HepG2 (cell line): ENCODE results near the gene ABCC1. TPM values are rescaled to one million over a fixed set of nuclear protein-coding genes. Genes with fewer than 3 reads are reported as not detected.

Experiments
- CREB3 ChIP-seq: sonication (generic); formaldehyde crosslinking; IDR thresholded peaks from 2 replicates; pipeline ENCODE4 v1.5.0; 2020; ENCODE audit warnings: missing genetic modification reagents
- CSRNP1 ChIP-seq: sonication (generic); formaldehyde crosslinking; IDR thresholded peaks from 2 replicates; pipeline ENCODE4 v1.8.1; 2023; ENCODE audit warnings: mild to moderate bottlenecking, missing genetic modification reagents
- DBP ChIP-seq: sonication (generic); formaldehyde crosslinking; IDR thresholded peaks from 2 replicates; pipeline ENCODE4 v1.4.0; 2020; ENCODE audit warnings: missing genetic modification reagents; ENCODE audit errors: not compliant biosample characterization
- HMGXB3 ChIP-seq: sonication (generic); formaldehyde crosslinking; IDR thresholded peaks from 2 replicates; pipeline ENCODE4 v1.4.0; 2020; ENCODE audit warnings: missing genetic modification reagents, borderline replicate concordance
- MXD1 ChIP-seq: sonication (generic); formaldehyde crosslinking; IDR thresholded peaks from 2 replicates; pipeline ENCODE4 v1.4.0; 2020; ENCODE audit warnings: mild to moderate bottlenecking, missing genetic modification reagents
- MZF1 ChIP-seq: sonication (generic); formaldehyde crosslinking; IDR thresholded peaks from 2 replicates; pipeline ENCODE4 v1.8.1; 2023; ENCODE audit warnings: mild to moderate bottlenecking, missing genetic modification reagents, borderline replicate concordance
- PLRG1 ChIP-seq: fragments of 450-650 bp; conservative IDR thresholded peaks from 2 replicates; pipeline ENCODE4 v1.6.1; 2016
- PRDM15 ChIP-seq: sonication (generic); formaldehyde crosslinking; IDR thresholded peaks from 2 replicates; pipeline ENCODE4 v1.4.0; 2020; ENCODE audit warnings: missing genetic modification reagents
- ZC3H13 ChIP-seq: sonication (generic); formaldehyde crosslinking; IDR thresholded peaks from 2 replicates; pipeline ENCODE4 v1.8.1; 2023; ENCODE audit warnings: mild to moderate bottlenecking, missing genetic modification reagents, moderate library complexity
- ZFP62 ChIP-seq: sonication (generic); formaldehyde crosslinking; IDR thresholded peaks from 2 replicates; pipeline ENCODE4 v1.4.0; 2020; ENCODE audit warnings: missing genetic modification reagents
- ZNF17 ChIP-seq: sonication (generic); formaldehyde crosslinking; IDR thresholded peaks from 2 replicates; pipeline ENCODE4 v1.5.0; 2020; ENCODE audit warnings: mild to moderate bottlenecking, missing genetic modification reagents
- ZNF451 ChIP-seq: sonication (generic); formaldehyde crosslinking; IDR thresholded peaks from 2 replicates; pipeline ENCODE4 v1.5.0; 2020; ENCODE audit warnings: mild to moderate bottlenecking, missing genetic modification reagents
- ZNF740 ChIP-seq: sonication (generic); formaldehyde crosslinking; IDR thresholded peaks from 2 replicates; pipeline ENCODE4 v1.4.0; 2020; ENCODE audit warnings: missing genetic modification reagents
- polyA plus RNA-seq, 8 experiments: library from polyadenylated mRNA; depleted of rRNA in 3 of 8; stranded (reverse) in 7 of 8; unstranded in 1 of 8; fragments of >200 nt; fragmentation: Illumina TruSeq in 4 of 8; extraction: Trizol in 4 of 8; gene quantifications; 2 replicates each; pipeline versions ENCODE4 v1.2.1 to v1.2.3, GENCODE V29; 2011 to 2016; ENCODE audit warnings: low read depth in 4 of 8, missing spikeins in 1 of 8, mixed read lengths in 1 of 8; ENCODE audit not compliant: insufficient read depth in 1 of 8
- total RNA-seq, 5 experiments: library from RNA; depleted of rRNA; stranded (reverse); fragments of >200 nt; fragmentation: Illumina TruSeq; extraction: Trizol; gene quantifications; 2 replicates each; pipeline ENCODE4 v1.2.3, GENCODE V29; 2016; ENCODE audit warnings: low read depth in 1 of 5

ABCC1 gene
- total and polyA plus RNA-seq, 2 of the 13 experiments (the other 11 are each of a cell fraction or from before 2014, with no cell fraction given), result 13.0 to 30.6 TPM

GRCh38 chr16:15928261-15929104 lies 20.9 kb upstream of the ABCC1 start (continued):
- TF ChIP-seq HMGXB3 (CRISPR knock-in tag) (no peak), PRDM15 (CRISPR knock-in tag) (no peak), MZF1 (CRISPR knock-in tag) (no peak), ZNF740 (no peak), MXD1 (0 out of 2 replicates have a peak, but pooled peaks have one; percentile 33), PLRG1 (no peak), CREB3 (CRISPR knock-in tag) (no peak), CSRNP1 (no peak), ZC3H13 (CRISPR knock-in tag) (no peak), ZNF17 (no peak), ZFP62 (no peak), DBP (peak; percentile 54), ZNF451 (CRISPR knock-in tag) (no peak)
